Naive B cell (primary cell): ENCODE data around the gene TREML2. TPM values are rescaled to one million over a fixed set of nuclear protein-coding genes. Genes with fewer than 3 reads are reported as not detected.
A peak's percentile ranks its signal among the peaks of the same experiment; 100 is the strongest.
"Not testable (repeated sequence)": the region's sequence is repeated elsewhere in the genome, so short reads cannot be mapped to it uniquely, and the experiment has no call there.

ENCODE experiments used
- ATAC-seq, 2 donors: fragments of 150-1000 bp; cut with Tn5 transposase; 2 replicates each; pipeline ENCODE4 v1.10.0; 2021; ENCODE audit warnings: low read depth in 2 of 2, mild to moderate bottlenecking in 2 of 2, moderate library complexity in 2 of 2
- DNase-seq: peaks from one replicate; pipeline ENCODE4 v3.0.0; 2022
- H3K27ac Mint-ChIP-seq, 6 donors: one replicate each; pipeline ENCODE4 v1.8.0; 2020 to 2022; ENCODE audit warnings: mild to moderate bottlenecking in 6 of 6, mixed read lengths in 6 of 6, moderate library complexity in 5 of 6, inconsistent platforms in 2 of 6
- H3K27me3 Mint-ChIP-seq, 3 donors: one replicate each; pipeline ENCODE4 v1.8.0; 2021 to 2022; ENCODE audit warnings: mixed read lengths in 3 of 3, mild to moderate bottlenecking in 1 of 3
- H3K36me3 Mint-ChIP-seq, 2 donors: one replicate each; pipeline ENCODE4 v1.8.0; 2020 to 2022; ENCODE audit warnings: mixed read lengths in 2 of 2, inconsistent platforms in 1 of 2, mild to moderate bottlenecking in 1 of 2
- H3K4me1 Mint-ChIP-seq, 3 donors: one replicate each; pipeline ENCODE4 v1.8.0; 2020 to 2022; ENCODE audit warnings: mixed read lengths in 3 of 3, inconsistent platforms in 1 of 3, mild to moderate bottlenecking in 1 of 3, moderate library complexity in 1 of 3
- H3K4me3 Mint-ChIP-seq, 8 donors: one replicate each; pipeline ENCODE4 v1.8.0; 2020 to 2022; ENCODE audit warnings: mild to moderate bottlenecking in 8 of 8, mixed read lengths in 8 of 8, moderate library complexity in 8 of 8, inconsistent platforms in 2 of 8
- H3K9me3 Mint-ChIP-seq, 7 donors: one replicate each; pipeline ENCODE4 v1.8.0; 2020 to 2022; ENCODE audit warnings: mixed read lengths in 7 of 7, mild to moderate bottlenecking in 5 of 7, inconsistent platforms in 2 of 7, moderate library complexity in 1 of 7
- polyA plus RNA-seq, 6 donors: library from polyadenylated mRNA; unstranded; fragments of 300-500 nt; fragmentation: Illumina TruSeq; gene quantifications; one replicate each; pipeline ENCODE4 v1.2.3, GENCODE V29; 2021; ENCODE audit warnings: low read depth in 6 of 6

The TREML2 gene
- polyA plus RNA-seq, 6 donors from 2014 or later: 9.1 to 124 (median 44.8) TPM

GRCh38 chr6:41199552-41200246, 1.2 kb downstream of the TREML2 start:
- H3K9me3 Mint-ChIP-seq: no peaks in the 10 kb centered on the region
- H3K27me3 Mint-ChIP-seq: no peaks in the 10 kb centered on the region
- H3K36me3 Mint-ChIP-seq: peaks cover 29% of the 10 kb centered on the region in 2 donors
- H3K4me3 Mint-ChIP-seq: peak overlapping the region; percentile 83 to 97 (median 92)
- peak overlapping the region; percentile 67 to 99 (median 97) for H3K27ac Mint-ChIP-seq
- peaks cover 74 to 95% (median 85%) of the 10 kb centered on the region in 3 donors for H3K4me1 Mint-ChIP-seq
- peak; percentile 11 to 29 for ATAC-seq
- DNase-seq: peak; percentile 35

DNA sequence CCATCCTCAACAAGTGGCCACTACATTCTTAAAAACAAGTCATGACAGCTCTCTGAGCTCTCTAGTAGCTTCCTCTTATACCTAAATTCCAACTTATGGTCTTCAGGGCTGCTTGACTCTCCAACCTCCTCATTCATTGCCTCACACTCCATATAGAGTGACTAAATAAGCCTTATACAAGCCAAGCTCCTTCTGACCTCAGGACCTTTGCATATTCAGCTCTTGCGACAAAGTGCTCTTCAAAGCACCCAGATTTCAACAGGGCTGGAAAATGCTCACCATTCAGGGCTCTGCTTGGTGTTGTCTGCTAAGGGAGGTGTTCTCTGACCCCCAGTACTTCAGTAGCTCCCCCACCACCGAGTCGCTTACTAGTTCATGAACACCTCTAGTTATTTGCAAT, 3.7 kb downstream of the TREML2 start:
- no peaks in the 10 kb centered on the region for H3K27me3 Mint-ChIP-seq
- H3K9me3 Mint-ChIP-seq: no peaks in the 10 kb centered on the region
- DNase-seq (no peak), ATAC-seq (no peak)
- H3K4me3 Mint-ChIP-seq: peak overlapping the region in 7 of 8 donors; percentile 70 to 95 (median 83)
- H3K36me3 Mint-ChIP-seq: peaks cover 37 to 45% of the 10 kb centered on the region in 2 donors
- peak overlapping the region; percentile 49 to 95 (median 92) for H3K27ac Mint-ChIP-seq
- peaks cover 86 to 98% (median 97%) of the 10 kb centered on the region in 3 donors for H3K4me1 Mint-ChIP-seq

DNA sequence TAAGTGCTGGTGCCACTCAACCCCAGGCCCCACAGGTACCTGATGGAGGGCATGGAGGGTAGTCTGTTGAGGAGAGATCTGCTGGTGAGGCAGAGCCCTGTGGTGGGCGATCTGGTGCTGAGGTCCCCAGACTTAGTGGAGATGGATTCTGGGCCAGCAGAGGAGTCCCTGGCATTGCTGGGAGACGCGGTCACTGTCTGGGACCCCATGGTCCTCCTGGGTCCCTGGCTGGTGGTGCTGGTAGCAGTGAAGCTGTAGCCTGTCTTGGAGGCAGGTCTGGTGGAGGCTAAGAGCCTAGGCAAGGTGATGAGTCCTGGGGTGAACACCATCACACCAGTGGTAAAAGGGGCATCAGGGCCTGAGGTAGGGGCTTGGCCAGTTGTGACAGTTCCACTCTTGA, 6.6 kb downstream of the TREML2 start:
- Mint-ChIP-seq H3K36me3 (peaks cover 43 to 64% of the 10 kb centered on the region in 2 donors), H3K27ac (peak overlapping the region; percentile 85 to 97 (median 94)), H3K9me3 (peaks cover 4 to 12% (median 9%) of the 10 kb centered on the region in 7 donors), H3K27me3 (no peaks in the 10 kb centered on the region), H3K4me3 (peak overlapping the region in 5 of 8 donors; percentile 30 to 95 (median 81)), H3K4me1 (peaks cover 70 to 86% (median 85%) of the 10 kb centered on the region in 3 donors)
- DNase-seq (no peak), ATAC-seq (no peak)

DNA sequence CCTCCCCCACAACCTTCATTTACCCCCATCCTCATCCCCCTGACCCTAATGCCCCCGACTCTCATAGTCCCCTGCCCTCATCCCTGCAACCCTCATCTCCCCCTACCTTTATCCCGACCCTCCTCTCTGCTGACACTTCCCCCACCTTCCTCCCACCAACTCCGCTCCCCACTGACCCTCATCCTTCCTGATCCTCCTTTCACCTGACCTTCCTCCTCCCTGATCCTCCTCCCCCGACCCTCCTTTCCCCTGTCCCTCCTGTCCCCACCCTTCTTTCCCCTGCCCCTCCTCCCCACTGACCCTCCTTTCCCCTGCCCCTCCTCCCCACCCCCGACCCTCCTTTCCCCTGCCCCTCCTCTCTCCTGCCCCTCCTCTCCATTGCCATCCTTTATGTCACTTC, 7.1 kb downstream of the TREML2 start:
- Mint-ChIP-seq H3K4me3 (peak overlapping the region in 3 of 8 donors; percentile 42 to 91 (median 54)), H3K27ac (peak overlapping the region; percentile 85 to 97 (median 92)), H3K36me3 (peaks cover 43 to 66% of the 10 kb centered on the region in 2 donors), H3K27me3 (no peaks in the 10 kb centered on the region), H3K9me3 (peaks cover 5 to 14% (median 11%) of the 10 kb centered on the region in 7 donors), H3K4me1 (peaks cover 68 to 85% (median 83%) of the 10 kb centered on the region in 3 donors)
- ATAC-seq (no peak), DNase-seq (no peak)

DNA sequence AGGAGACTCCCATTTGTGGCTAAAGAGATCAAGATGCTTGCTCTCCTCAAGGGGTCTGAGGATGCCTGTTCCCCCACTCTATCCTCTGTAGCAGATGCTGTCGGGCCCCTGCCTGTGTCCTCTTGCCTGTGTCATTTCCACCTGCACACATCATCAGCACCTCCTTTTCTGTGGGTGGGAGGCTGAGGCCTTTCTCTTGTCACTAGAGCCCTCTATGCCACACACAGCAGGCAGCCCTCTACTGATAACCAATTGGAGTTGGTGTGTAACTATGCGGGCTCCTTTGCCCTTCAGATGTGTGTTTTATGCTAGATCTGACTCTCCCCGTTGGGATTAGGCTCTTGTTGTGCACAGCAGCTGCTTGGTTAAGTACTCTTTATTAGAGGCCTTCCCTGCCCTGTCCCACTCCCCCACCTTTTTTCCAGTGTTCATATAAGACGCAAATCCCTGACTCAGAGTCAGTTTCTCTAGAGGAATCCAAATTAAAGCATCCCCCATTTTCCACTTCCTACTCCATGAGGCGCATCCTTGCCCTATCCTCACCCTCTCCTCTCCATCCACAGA, 7.7 kb downstream of the TREML2 start:
- peaks cover 5 to 14% (median 11%) of the 10 kb centered on the region in 7 donors for H3K9me3 Mint-ChIP-seq
- peaks cover 43 to 66% of the 10 kb centered on the region in 2 donors for H3K36me3 Mint-ChIP-seq
- ATAC-seq: no peak
- peak overlapping the region; percentile 70 to 97 (median 90) for H3K27ac Mint-ChIP-seq
- peak overlapping the region in 2 of 8 donors; percentile 17 to 42 for H3K4me3 Mint-ChIP-seq
- no peaks in the 10 kb centered on the region for H3K27me3 Mint-ChIP-seq
- H3K4me1 Mint-ChIP-seq: peaks cover 70 to 85% (median 83%) of the 10 kb centered on the region in 3 donors
- no peak for DNase-seq

DNA sequence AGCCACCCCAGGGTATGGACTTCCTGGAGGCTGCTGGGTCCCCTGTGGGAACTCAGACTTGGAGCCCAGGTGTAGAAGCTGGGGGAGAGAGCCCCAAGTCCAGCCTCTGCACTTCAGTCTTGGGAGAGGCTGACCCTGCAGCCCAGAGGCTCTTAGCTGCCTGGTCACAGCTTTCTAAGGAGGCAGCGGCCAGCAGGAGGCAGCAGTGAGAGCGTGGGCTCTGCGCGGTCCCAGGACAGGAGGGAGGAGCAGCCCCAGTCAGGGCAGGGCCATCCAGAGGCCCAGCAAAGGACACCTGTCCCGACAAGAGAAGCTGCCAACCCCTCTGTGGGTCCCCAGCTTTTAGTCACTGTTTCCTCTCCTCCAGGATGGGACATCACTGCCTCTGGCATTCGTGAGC, 9.4 kb downstream of the TREML2 start:
- no peak for DNase-seq
- Mint-ChIP-seq H3K36me3 (peaks cover 31 to 56% of the 10 kb centered on the region in 2 donors), H3K4me3 (no peak overlapping the region), H3K4me1 (peaks cover 62 to 85% (median 79%) of the 10 kb centered on the region in 3 donors), H3K27ac (peak overlapping the region in 3 of 6 donors; percentile 21 to 93 (median 90)), H3K9me3 (peaks cover 5 to 14% (median 11%) of the 10 kb centered on the region in 7 donors), H3K27me3 (no peaks in the 10 kb centered on the region)
- ATAC-seq: peak; percentile 47 to 58

- DNase-seq (no peak), ATAC-seq (no peak)
- Mint-ChIP-seq H3K27ac (peak overlapping the region in 1 of 6 donors; percentile 93), H3K9me3 (peaks cover 5 to 14% (median 11%) of the 10 kb centered on the region in 7 donors), H3K36me3 (peaks cover 24 to 48% of the 10 kb centered on the region in 2 donors), H3K4me3 (peak overlapping the region in 1 of 8 donors; percentile 36), H3K4me1 (peaks cover 62 to 85% (median 79%) of the 10 kb centered on the region in 3 donors), H3K27me3 (no peaks in the 10 kb centered on the region)
Observed at GRCh38 chr6:41190791-41191190, 10.2 kb downstream of the TREML2 start.

DNA sequence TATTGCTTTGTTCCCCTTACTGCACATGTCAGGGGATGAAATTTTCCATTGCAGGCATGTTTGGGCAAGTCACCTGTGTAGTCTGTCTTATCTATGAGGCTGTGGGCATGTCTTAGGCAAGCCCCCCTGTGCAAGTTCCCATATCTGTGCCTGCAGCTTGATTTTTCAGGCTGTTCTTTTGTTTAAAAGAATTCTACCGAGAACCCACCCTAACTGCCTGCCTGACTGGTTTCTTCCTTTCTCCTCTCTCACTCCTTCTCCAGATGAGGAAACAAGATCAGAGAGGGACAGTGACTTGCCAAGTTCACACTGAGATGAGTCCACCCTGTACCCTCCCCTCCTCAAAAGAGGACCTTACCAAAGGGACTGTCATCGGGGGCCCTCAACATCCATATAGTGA, 11.0 kb downstream of the TREML2 start:
- DNase-seq: no peak
- ATAC-seq: no peak
- H3K27ac Mint-ChIP-seq: peak overlapping the region in 1 of 6 donors; percentile 70
- peaks cover 62 to 85% (median 79%) of the 10 kb centered on the region in 3 donors for H3K4me1 Mint-ChIP-seq
- no peaks in the 10 kb centered on the region for H3K27me3 Mint-ChIP-seq
- H3K36me3 Mint-ChIP-seq: peaks cover 16 to 40% of the 10 kb centered on the region in 2 donors
- H3K4me3 Mint-ChIP-seq: peak overlapping the region in 1 of 8 donors; percentile 61
- peaks cover 5 to 14% (median 11%) of the 10 kb centered on the region in 7 donors for H3K9me3 Mint-ChIP-seq

DNA sequence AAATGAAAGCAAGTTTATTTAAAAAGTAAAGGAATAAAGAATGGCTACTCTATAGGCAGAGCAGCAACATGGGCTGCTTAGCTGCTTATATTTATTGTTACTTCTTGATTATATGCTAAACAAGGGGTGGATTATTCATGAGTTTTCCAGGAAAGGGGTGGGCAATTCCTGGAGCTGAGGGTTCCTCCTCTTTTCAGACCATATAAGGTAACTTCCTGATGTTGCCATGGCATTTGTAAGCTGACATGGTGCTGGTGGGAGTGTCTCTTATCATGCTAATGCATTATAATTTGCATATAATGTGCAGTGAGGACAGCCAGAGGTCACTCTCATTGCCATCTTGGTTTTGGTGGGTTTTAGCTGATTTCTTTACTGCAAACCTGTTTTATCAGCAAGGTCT, 11.9 kb downstream of the TREML2 start:
- ATAC-seq, DNase-seq, H3K27ac Mint-ChIP-seq, H3K4me3 Mint-ChIP-seq, H3K27me3 Mint-ChIP-seq: not testable (repeated sequence)
- H3K36me3 Mint-ChIP-seq: peaks cover 12 to 31% of the 10 kb centered on the region in 2 donors
- H3K4me1 Mint-ChIP-seq: peaks cover 56 to 84% (median 79%) of the 10 kb centered on the region in 3 donors
- H3K9me3 Mint-ChIP-seq: peaks cover 5 to 14% (median 11%) of the 10 kb centered on the region in 7 donors

GRCh38 chr6:41187924-41188886, 12.7 kb downstream of the TREML2 start:
- Mint-ChIP-seq H3K36me3 (peaks cover 8 to 23% of the 10 kb centered on the region in 2 donors), H3K27ac (peak overlapping the region in 4 of 6 donors; percentile 19 to 69 (median 42)), H3K27me3 (no peaks in the 10 kb centered on the region), H3K4me3 (peak overlapping the region in 2 of 8 donors; percentile 55 to 79), H3K4me1 (peaks cover 53 to 84% (median 81%) of the 10 kb centered on the region in 3 donors), H3K9me3 (peaks cover 5 to 14% (median 11%) of the 10 kb centered on the region in 7 donors)
- DNase-seq (no peak), ATAC-seq (no peak)

DNA sequence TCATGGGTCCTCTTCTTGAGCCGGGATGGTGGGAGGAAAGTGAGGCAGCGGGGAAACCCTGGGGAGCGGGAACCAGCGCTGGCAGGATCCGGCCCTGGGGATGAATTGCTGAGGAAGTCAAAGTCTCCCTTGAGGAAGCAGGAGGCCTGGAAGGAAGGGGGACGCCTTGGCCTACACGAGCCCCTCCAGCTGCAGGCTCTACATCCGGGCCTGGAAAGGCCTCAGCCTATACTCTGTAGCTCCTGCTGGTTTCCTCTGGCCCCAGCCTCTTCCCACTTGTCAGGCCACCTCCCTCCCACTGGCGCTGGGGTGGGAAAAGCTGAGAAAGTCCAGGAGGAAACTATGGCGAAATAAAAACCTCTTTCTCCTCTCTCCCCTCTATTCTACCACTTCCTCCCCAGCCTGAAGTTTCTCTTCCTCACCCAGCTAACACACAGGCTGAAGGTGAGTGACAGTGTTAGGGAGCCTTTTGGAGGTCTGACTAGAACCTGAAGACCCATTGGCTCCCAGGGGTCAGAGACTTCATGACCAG, 14.9 kb downstream of the TREML2 start:
- Mint-ChIP-seq H3K4me3 (peak overlapping the region; percentile 10 to 88 (median 74)), H3K9me3 (peaks cover 5 to 14% (median 11%) of the 10 kb centered on the region in 7 donors), H3K36me3 (peaks cover 6 to 19% of the 10 kb centered on the region in 2 donors), H3K27me3 (no peaks in the 10 kb centered on the region), H3K27ac (peak overlapping the region; percentile 68 to 99 (median 91)), H3K4me1 (peaks cover 52 to 87% (median 80%) of the 10 kb centered on the region in 3 donors)
- ATAC-seq: peak; percentile 30 to 32
- DNase-seq: no peak

GRCh38 chr6:41184761-41185160, 16.2 kb downstream of the TREML2 start:
- ATAC-seq (no peak), DNase-seq (no peak)
- Mint-ChIP-seq H3K36me3 (peaks cover under 1 to 6% of the 10 kb centered on the region in 2 donors), H3K27me3 (no peaks in the 10 kb centered on the region), H3K9me3 (peaks cover under 1 to 5% (median 4%) of the 10 kb centered on the region in 7 donors), H3K4me1 (peaks cover 49 to 84% (median 75%) of the 10 kb centered on the region in 3 donors), H3K27ac (peak overlapping the region in 4 of 6 donors; percentile 41 to 88 (median 85)), H3K4me3 (peak overlapping the region in 6 of 8 donors; percentile 20 to 88 (median 64))
